MM.1S (cell line): Measurements from ENCODE around the gene MVB12B.

Experiments
- DNase-seq: peaks from one replicate; pipeline ENCODE4 v3.0.0-alpha.2; 2015
- H2AFZ ChIP-seq: fragments of 300-600 bp; sonication (generic); 2 replicates; pipeline ENCODE4 v1.6.0; 2016; ENCODE audit warnings: antibody characterized with exemption, low read length
- H3F3A ChIP-seq: fragments of 300-600 bp; sonication (generic); 2 replicates; pipeline ENCODE4 v1.6.1; 2016; ENCODE audit warnings: mild to moderate bottlenecking, antibody characterized with exemption, low read length, moderate library complexity, mixed read lengths; ENCODE audit not compliant: insufficient read depth
- H3K27ac ChIP-seq: fragments of 300-600 bp; sonication (generic); 2 replicates; pipeline ENCODE4 v1.5.1; 2016; ENCODE audit warnings: mild to moderate bottlenecking, low read length
- H3K27me3 ChIP-seq: fragments of 300-600 bp; sonication (generic); replicated peaks from 2 replicates; pipeline ENCODE4 v1.6.0; 2016; ENCODE audit warnings: low read length; ENCODE audit not compliant: insufficient read depth
- H3K36me3 ChIP-seq: fragments of 300-600 bp; sonication (generic); replicated peaks from 2 replicates; pipeline ENCODE4 v1.6.1; 2016; ENCODE audit warnings: mild to moderate bottlenecking, low read length, mixed read lengths; ENCODE audit not compliant: insufficient read depth
- H3K4me1 ChIP-seq: fragments of 300-600 bp; sonication (generic); 2 replicates; pipeline ENCODE4 v1.6.1; 2016; ENCODE audit warnings: low read length, mixed read lengths
- H3K4me2 ChIP-seq: fragments of 300-600 bp; sonication (generic); 2 replicates; pipeline ENCODE4 v1.6.0; 2016; ENCODE audit warnings: low read depth, low read length
- H3K4me3 ChIP-seq: fragments of 300-600 bp; sonication (generic); 2 replicates; pipeline ENCODE4 v1.5.1; 2016; ENCODE audit warnings: low read length, mixed read lengths
- H3K79me2 ChIP-seq: fragments of 300-600 bp; sonication (generic); 2 replicates; pipeline ENCODE4 v1.6.1; 2016; ENCODE audit warnings: mixed run types, low read length, mixed read lengths
- H3K9ac ChIP-seq: fragments of 300-600 bp; sonication (generic); 2 replicates; pipeline ENCODE4 v1.6.1; 2016; ENCODE audit warnings: low read length, mixed read lengths
- H3K9me2 ChIP-seq: fragments of 300-600 bp; sonication (generic); replicated peaks from 2 replicates; pipeline ENCODE4 v1.6.1; 2016; ENCODE audit warnings: mild to moderate bottlenecking, low read length, mixed read lengths; ENCODE audit not compliant: insufficient read depth
- H3K9me3 ChIP-seq: fragments of 300-600 bp; sonication (generic); replicated peaks from 2 replicates; pipeline ENCODE4 v1.6.1; 2016; ENCODE audit warnings: mild to moderate bottlenecking, low read length, mixed read lengths; ENCODE audit not compliant: insufficient read depth
- H4K20me1 ChIP-seq: fragments of 300-600 bp; sonication (generic); 2 replicates; pipeline ENCODE4 v1.6.1; 2016; ENCODE audit warnings: mild to moderate bottlenecking, low read length, moderate library complexity, mixed read lengths; ENCODE audit not compliant: insufficient read depth
- EZH2 ChIP-seq: fragments of 300-600 bp; sonication (generic); optimal IDR thresholded peaks from 2 replicates; pipeline ENCODE3; 2017; ENCODE audit warnings: low read depth, mild to moderate bottlenecking, antibody characterized with exemption, low read length, mixed read lengths
- EZH2phosphoT487 ChIP-seq: fragments of 300-600 bp; sonication (generic); IDR thresholded peaks from 2 replicates; pipeline ENCODE4 v1.6.1; 2018; ENCODE audit warnings: antibody characterized with exemption, low read length
- TF ChIP-seq, protein P1 (sequence below): fragments of 300-600 bp; sonication (generic); IDR thresholded peaks from 2 replicates; pipeline ENCODE4 v1.5.1; 2016; ENCODE audit warnings: antibody characterized with exemption, low read length, mixed read lengths

Gene MVB12B

DNA sequence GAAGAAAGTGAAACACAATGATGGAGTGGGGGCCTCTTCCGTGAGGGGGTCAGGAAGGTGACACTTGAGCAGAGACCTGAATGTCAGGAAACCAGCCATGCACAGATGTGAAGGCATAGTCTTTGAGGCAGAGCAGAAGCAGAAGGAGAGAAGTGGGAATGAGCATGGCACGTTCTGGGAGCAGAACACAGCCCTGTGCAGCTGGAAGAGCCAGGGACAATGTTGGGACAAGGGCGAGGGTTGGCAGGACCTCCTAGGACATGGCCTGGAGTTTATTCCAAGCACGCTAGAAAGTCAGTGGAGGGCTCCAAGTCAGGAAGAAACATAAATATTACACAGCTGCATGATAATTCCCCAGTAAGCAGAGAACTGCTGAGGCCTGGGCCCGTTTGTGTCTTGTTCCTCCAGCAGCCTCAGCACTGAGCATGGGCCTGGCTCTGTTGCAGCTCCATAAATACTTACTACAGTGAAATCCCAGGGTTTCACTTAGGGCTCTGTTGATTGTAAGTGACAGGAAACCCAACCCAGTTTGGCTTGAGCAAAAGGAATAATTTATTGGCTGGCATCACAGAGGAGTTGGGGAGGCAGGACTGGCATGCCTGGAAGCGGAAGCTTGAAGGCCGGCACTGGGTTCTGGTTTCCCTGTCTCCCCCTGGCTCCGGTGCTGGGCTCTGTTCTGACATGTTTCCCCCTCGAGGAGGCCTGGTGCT lies 66.2 kb downstream of the MVB12B start:
- H3K79me2 ChIP-seq: no peaks in the 10 kb centered on the region
- no peaks in the 10 kb centered on the region for H3K27me3 ChIP-seq
- H2AFZ ChIP-seq: no peak overlapping the region
- no peak overlapping the region for H3K4me3 ChIP-seq
- H3K9me2 ChIP-seq: no peaks in the 10 kb centered on the region
- H4K20me1 ChIP-seq: no peaks in the 10 kb centered on the region
- H3K27ac ChIP-seq: no peak overlapping the region
- no peaks in the 10 kb centered on the region for H3K36me3 ChIP-seq
- no peak overlapping the region for H3K9ac ChIP-seq
- no peak for TF ChIP-seq EZH2
- no peak for TF ChIP-seq EZH2phosphoT487
- TF ChIP-seq, protein P1, sequence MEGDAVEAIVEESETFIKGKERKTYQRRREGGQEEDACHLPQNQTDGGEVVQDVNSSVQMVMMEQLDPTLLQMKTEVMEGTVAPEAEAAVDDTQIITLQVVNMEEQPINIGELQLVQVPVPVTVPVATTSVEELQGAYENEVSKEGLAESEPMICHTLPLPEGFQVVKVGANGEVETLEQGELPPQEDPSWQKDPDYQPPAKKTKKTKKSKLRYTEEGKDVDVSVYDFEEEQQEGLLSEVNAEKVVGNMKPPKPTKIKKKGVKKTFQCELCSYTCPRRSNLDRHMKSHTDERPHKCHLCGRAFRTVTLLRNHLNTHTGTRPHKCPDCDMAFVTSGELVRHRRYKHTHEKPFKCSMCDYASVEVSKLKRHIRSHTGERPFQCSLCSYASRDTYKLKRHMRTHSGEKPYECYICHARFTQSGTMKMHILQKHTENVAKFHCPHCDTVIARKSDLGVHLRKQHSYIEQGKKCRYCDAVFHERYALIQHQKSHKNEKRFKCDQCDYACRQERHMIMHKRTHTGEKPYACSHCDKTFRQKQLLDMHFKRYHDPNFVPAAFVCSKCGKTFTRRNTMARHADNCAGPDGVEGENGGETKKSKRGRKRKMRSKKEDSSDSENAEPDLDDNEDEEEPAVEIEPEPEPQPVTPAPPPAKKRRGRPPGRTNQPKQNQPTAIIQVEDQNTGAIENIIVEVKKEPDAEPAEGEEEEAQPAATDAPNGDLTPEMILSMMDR: no peak
- peaks cover 20% of the 10 kb centered on the region for H3F3A ChIP-seq
- H3K4me2 ChIP-seq: no peak overlapping the region
- no peaks in the 10 kb centered on the region for H3K9me3 ChIP-seq
- peaks cover 20% of the 10 kb centered on the region for H3K4me1 ChIP-seq
- DNase-seq: no peak

DNA sequence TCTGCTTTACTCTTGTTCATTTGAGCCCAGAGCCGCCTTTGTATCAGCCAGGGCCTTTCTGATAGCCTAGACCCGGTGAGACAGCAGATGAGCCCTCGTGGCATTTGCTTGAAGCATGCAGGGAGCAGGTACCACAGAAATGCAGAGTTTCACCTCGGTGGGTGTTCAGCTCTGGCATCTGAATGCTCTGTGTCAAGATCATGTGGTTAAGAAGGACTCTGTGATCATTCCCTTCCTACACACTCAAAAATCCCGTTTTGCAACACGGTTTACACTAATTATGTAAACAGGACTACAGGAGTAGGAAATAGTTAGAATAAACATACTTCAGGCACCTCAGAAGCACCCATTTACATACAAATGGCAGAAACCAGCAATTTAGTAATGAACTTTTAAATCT lies 67.2 kb downstream of the MVB12B start:
- H3K4me3 ChIP-seq: no peak overlapping the region
- no peak for TF ChIP-seq EZH2phosphoT487
- no peak for TF ChIP-seq EZH2
- TF ChIP-seq, protein P1: no peak
- peaks cover 24% of the 10 kb centered on the region for H3F3A ChIP-seq
- H3K4me1 ChIP-seq: peaks cover 26% of the 10 kb centered on the region
- no peaks in the 10 kb centered on the region for H3K36me3 ChIP-seq
- H4K20me1 ChIP-seq: no peaks in the 10 kb centered on the region
- H3K27ac ChIP-seq: no peak overlapping the region
- H3K9me3 ChIP-seq: no peaks in the 10 kb centered on the region
- no peaks in the 10 kb centered on the region for H3K79me2 ChIP-seq
- H3K27me3 ChIP-seq: no peaks in the 10 kb centered on the region
- H3K4me2 ChIP-seq: no peak overlapping the region
- no peak overlapping the region for H2AFZ ChIP-seq
- DNase-seq: no peak
- no peak overlapping the region for H3K9ac ChIP-seq
- no peaks in the 10 kb centered on the region for H3K9me2 ChIP-seq

DNA sequence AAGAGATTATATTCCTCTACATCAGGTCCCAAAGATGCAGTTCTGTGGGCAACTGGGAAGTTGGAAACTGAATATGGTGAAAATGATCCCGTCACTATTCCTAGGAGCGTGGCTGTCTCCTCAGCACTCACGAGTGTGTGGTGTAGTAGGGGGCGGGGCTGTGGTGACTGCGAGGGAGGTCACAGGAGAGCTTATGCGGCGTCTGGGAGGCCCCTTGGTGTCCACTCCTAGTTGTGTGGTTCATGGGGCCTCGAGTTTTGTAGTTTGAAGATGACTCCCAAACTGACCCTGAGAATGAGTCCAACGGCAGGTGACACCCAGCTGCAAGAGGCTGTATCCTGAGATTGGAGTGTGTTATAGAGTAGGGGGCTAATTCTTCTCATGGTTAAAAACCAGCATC lies 68.2 kb downstream of the MVB12B start:
- no peak overlapping the region for H3K27ac ChIP-seq
- H3K27me3 ChIP-seq: no peaks in the 10 kb centered on the region
- TF ChIP-seq EZH2phosphoT487 (no peak), EZH2 (no peak)
- TF ChIP-seq, protein P1: no peak
- no peak overlapping the region for H3K4me3 ChIP-seq
- H3K9me3 ChIP-seq: no peaks in the 10 kb centered on the region
- no peaks in the 10 kb centered on the region for H3K9me2 ChIP-seq
- H3K36me3 ChIP-seq: no peaks in the 10 kb centered on the region
- no peaks in the 10 kb centered on the region for H3K79me2 ChIP-seq
- no peak overlapping the region for H3K9ac ChIP-seq
- H3K4me2 ChIP-seq: no peak overlapping the region
- H4K20me1 ChIP-seq: no peaks in the 10 kb centered on the region
- no peak overlapping the region for H2AFZ ChIP-seq
- H3F3A ChIP-seq: peaks cover 24% of the 10 kb centered on the region
- no peak for DNase-seq
- peaks cover 26% of the 10 kb centered on the region for H3K4me1 ChIP-seq
